Hypothalamus (tissue), 51 donors: ENCODE data around the gene TRMT2A.
"Not testable (repeated sequence)": the region's sequence is repeated elsewhere in the genome, so short reads cannot be mapped to it uniquely, and the experiment has no call there.

Source experiments
- DNase-seq, 51 donors: peaks; one replicate each; lab custom pipeline; 2025; lab: John Stamatoyannopoulos, UW

TRMT2A gene

GRCh38 chr22:20116951-20117632, at the start of gene TRMT2A:
Gene TRMT2A, minus strand, starts transcription at chr22:20117226. Its CDS starts 320 bp downstream, at chr22:20116906.
- DNase-seq, result peak; percentile 82 to 100 (median 96)

GRCh38 chr22:20166703-20167102, 49.7 kb upstream of the TRMT2A start:
- DNase-seq, result no peak

GRCh38 chr22:20165913-20166312, 48.9 kb upstream of the TRMT2A start:
- DNase-seq, result no peak

- DNase-seq, result no peak
Measured at GRCh38 chr22:20165421-20165820, 48.4 kb upstream of the TRMT2A start.

- no peak for DNase-seq
Measured at GRCh38 chr22:20164863-20165262, 47.8 kb upstream of the TRMT2A start.

GRCh38 chr22:20160041-20160440, 43.0 kb upstream of the TRMT2A start:
- DNase-seq, result no peak

GRCh38 chr22:20159531-20159930, 42.5 kb upstream of the TRMT2A start:
- DNase-seq, result not testable (repeated sequence)

GRCh38 chr22:20159076-20159475, 42.0 kb upstream of the TRMT2A start:
- no peak for DNase-seq

GRCh38 chr22:20158391-20159036, 41.5 kb upstream of the TRMT2A start:
- DNase-seq, result no peak

- no peak for DNase-seq
Measured at GRCh38 chr22:20157430-20158183, 40.6 kb upstream of the TRMT2A start.

GRCh38 chr22:20156611-20157429, 39.8 kb upstream of the TRMT2A start:
- DNase-seq, result peak; percentile 19 to 93 (median 70)

GRCh38 chr22:20156042-20156389, 39.0 kb upstream of the TRMT2A start:
- DNase-seq, result no peak

- peak in 46 of 51 donors; percentile 9 to 81 (median 60) for DNase-seq
Measured at GRCh38 chr22:20155330-20156041, 38.5 kb upstream of the TRMT2A start.

- no peak for DNase-seq
Measured at GRCh38 chr22:20154602-20155187, 37.7 kb upstream of the TRMT2A start.

- DNase-seq, result no peak
Measured at GRCh38 chr22:20153945-20154344, 36.9 kb upstream of the TRMT2A start.

GRCh38 chr22:20152464-20152890, 35.5 kb upstream of the TRMT2A start:
- DNase-seq, result no peak

GRCh38 chr22:20151276-20151588, 34.2 kb upstream of the TRMT2A start:
- DNase-seq, result no peak

GRCh38 chr22:20150381-20151275, 33.6 kb upstream of the TRMT2A start, which contains the start of gene CCDC188:
Gene CCDC188, minus strand, starts transcription at chr22:20151055. Its CDS starts 69 bp downstream, at chr22:20150986.
- DNase-seq, result no peak
